IPS-18a (cell line): ENCODE measurements around the gene RCOR1.

Source experiments
- H3K27ac ChIP-seq: one replicate; pipeline ENCODE4 v1.5.1; 2013; ENCODE audit warnings: low read length
- H3K27me3 ChIP-seq: one replicate; pipeline ENCODE4 v1.6.1; 2013; ENCODE audit warnings: mild to moderate bottlenecking, low read length; ENCODE audit not compliant: control insufficient read depth, insufficient read depth
- H3K36me3 ChIP-seq: one replicate; pipeline ENCODE4 v1.6.1; 2013; ENCODE audit warnings: low read depth, low read length; ENCODE audit not compliant: control insufficient read depth
- H3K4me1 ChIP-seq: one replicate; pipeline ENCODE4 v1.6.1; 2013; ENCODE audit warnings: low read depth, low read length; ENCODE audit not compliant: control insufficient read depth
- H3K4me3 ChIP-seq: one replicate; pipeline ENCODE4 v1.5.1; 2013; ENCODE audit warnings: low read length
- H3K9ac ChIP-seq: one replicate; pipeline ENCODE4 v1.6.1; 2013; ENCODE audit warnings: mild to moderate bottlenecking, low read length, moderate library complexity
- H3K9me3 ChIP-seq: one replicate; pipeline ENCODE4 v1.6.1; 2013; ENCODE audit warnings: low read depth, low read length; ENCODE audit not compliant: control insufficient read depth

RCOR1 gene

GRCh38 chr14:102770147-102771123 is 178.0 kb downstream of the RCOR1 start:
- H3K9me3 ChIP-seq, result no peaks in the 10 kb centered on the region
- H3K27me3 ChIP-seq, result no peaks in the 10 kb centered on the region
- no peak overlapping the region for H3K27ac ChIP-seq
- H3K9ac ChIP-seq, result no peak overlapping the region
- no peak overlapping the region for H3K4me3 ChIP-seq
- H3K4me1 ChIP-seq, result no peaks in the 10 kb centered on the region
- H3K36me3 ChIP-seq, result no peaks in the 10 kb centered on the region

GRCh38 chr14:102771144-102771543 is 178.7 kb downstream of the RCOR1 start:
- no peaks in the 10 kb centered on the region for H3K36me3 ChIP-seq
- no peak overlapping the region for H3K9ac ChIP-seq
- no peaks in the 10 kb centered on the region for H3K9me3 ChIP-seq
- no peaks in the 10 kb centered on the region for H3K27me3 ChIP-seq
- no peak overlapping the region for H3K27ac ChIP-seq
- H3K4me1 ChIP-seq, result no peaks in the 10 kb centered on the region
- H3K4me3 ChIP-seq, result no peak overlapping the region

- no peak overlapping the region for H3K27ac ChIP-seq
- H3K9ac ChIP-seq, result no peak overlapping the region
- no peaks in the 10 kb centered on the region for H3K4me1 ChIP-seq
- H3K27me3 ChIP-seq, result no peaks in the 10 kb centered on the region
- no peaks in the 10 kb centered on the region for H3K9me3 ChIP-seq
- H3K4me3 ChIP-seq, result no peak overlapping the region
- H3K36me3 ChIP-seq, result no peaks in the 10 kb centered on the region
These were observed 180.5 kb downstream of the RCOR1 start for GRCh38 chr14:102772781-102773570.

- H3K4me1 ChIP-seq, result peaks cover 13% of the 10 kb centered on the region
- H3K4me3 ChIP-seq, result no peak overlapping the region
- no peaks in the 10 kb centered on the region for H3K36me3 ChIP-seq
- H3K27ac ChIP-seq, result no peak overlapping the region
- H3K27me3 ChIP-seq, result peaks cover 16% of the 10 kb centered on the region
- no peaks in the 10 kb centered on the region for H3K9me3 ChIP-seq
- H3K9ac ChIP-seq, result peak overlapping the region; percentile 8
These were observed 182.1 kb downstream of the RCOR1 start for GRCh38 chr14:102774391-102775153.

GRCh38 chr14:102775855-102776760 is 183.7 kb downstream of the RCOR1 start:
- H3K9me3 ChIP-seq, result no peaks in the 10 kb centered on the region
- peaks cover 20% of the 10 kb centered on the region for H3K27me3 ChIP-seq
- H3K9ac ChIP-seq, result no peak overlapping the region
- no peak overlapping the region for H3K27ac ChIP-seq
- H3K4me1 ChIP-seq, result peaks cover 16% of the 10 kb centered on the region
- H3K36me3 ChIP-seq, result no peaks in the 10 kb centered on the region
- no peak overlapping the region for H3K4me3 ChIP-seq

- peaks cover 16% of the 10 kb centered on the region for H3K4me1 ChIP-seq
- H3K36me3 ChIP-seq, result no peaks in the 10 kb centered on the region
- peaks cover 20% of the 10 kb centered on the region for H3K27me3 ChIP-seq
- H3K9ac ChIP-seq, result peak within 1 kb of the TSS; percentile 56
- peak within 1 kb of the TSS; percentile 85 for H3K4me3 ChIP-seq
- H3K27ac ChIP-seq, result no peak within 1 kb of the TSS
- H3K9me3 ChIP-seq, result no peaks in the 10 kb centered on the region
These were observed 184.6 kb downstream of the RCOR1 start, which contains the start of gene TRAF3 for GRCh38 chr14:102776761-102777710. Gene TRAF3 (plus strand): TSS chr14:102777449. CDS start chr14:102870202, 92,753 bp downstream.

- H3K4me3 ChIP-seq, result peak overlapping the region; percentile 85
- peaks cover 16% of the 10 kb centered on the region for H3K4me1 ChIP-seq
- H3K27ac ChIP-seq, result no peak overlapping the region
- H3K9me3 ChIP-seq, result no peaks in the 10 kb centered on the region
- peak overlapping the region; percentile 56 for H3K9ac ChIP-seq
- H3K36me3 ChIP-seq, result no peaks in the 10 kb centered on the region
- peaks cover 20% of the 10 kb centered on the region for H3K27me3 ChIP-seq
These were observed 185.4 kb downstream of the RCOR1 start for GRCh38 chr14:102777711-102778337.

GRCh38 chr14:102778338-102779083 is 186.1 kb downstream of the RCOR1 start:
- H3K36me3 ChIP-seq, result no peaks in the 10 kb centered on the region
- peaks cover 20% of the 10 kb centered on the region for H3K27me3 ChIP-seq
- H3K4me3 ChIP-seq, result peak overlapping the region; percentile 85
- H3K27ac ChIP-seq, result no peak overlapping the region
- H3K4me1 ChIP-seq, result peaks cover 16% of the 10 kb centered on the region
- peak overlapping the region; percentile 56 for H3K9ac ChIP-seq
- no peaks in the 10 kb centered on the region for H3K9me3 ChIP-seq

GRCh38 chr14:102779084-102779462 is 186.6 kb downstream of the RCOR1 start:
- H3K36me3 ChIP-seq, result no peaks in the 10 kb centered on the region
- H3K9ac ChIP-seq, result no peak overlapping the region
- H3K9me3 ChIP-seq, result no peaks in the 10 kb centered on the region
- peaks cover 16% of the 10 kb centered on the region for H3K4me1 ChIP-seq
- H3K27me3 ChIP-seq, result peaks cover 20% of the 10 kb centered on the region
- peak overlapping the region; percentile 85 for H3K4me3 ChIP-seq
- H3K27ac ChIP-seq, result no peak overlapping the region
